Uterus (tissue), 2 donors: ENCODE data around the gene PHYHIPL.

Source experiments
- CTCF ChIP-seq, 4 experiments: fragments of 200-600 bp in 2 of 4; fragments of 450-650 bp in 2 of 4; sonication (generic) in 2 of 4; IDR thresholded peaks; one replicate each; pipeline ENCODE4 v1.5.1; 2016 to 2019; ENCODE audit warnings: antibody characterized with exemption in 4 of 4, mild to moderate bottlenecking in 2 of 4, moderate library complexity in 1 of 4
- POLR2A ChIP-seq, 2 donors: fragments of 450-650 bp; IDR thresholded peaks; one replicate each; pipeline ENCODE4 v1.6.1; 2016; ENCODE audit warnings: antibody characterized with exemption in 2 of 2, mild to moderate bottlenecking in 1 of 2, moderate library complexity in 1 of 2

- TF ChIP-seq CTCF (IDR thresholded peaks at IDR 0.05) (no peak), POLR2A (IDR thresholded peaks at IDR 0.05) (no peak)
Observed at GRCh38 chr10:59148701-59149100, 27.7 kb upstream of the PHYHIPL start.
